NCI-H2081 treated with DMSO at 0.1 percent for 48 hours (cell line): ENCODE results near the gene FANCC.

ENCODE experiments used
- DNase-seq: peaks from one replicate; lab custom pipeline; 2025; lab: John Stamatoyannopoulos, UW

Gene FANCC, protein sequence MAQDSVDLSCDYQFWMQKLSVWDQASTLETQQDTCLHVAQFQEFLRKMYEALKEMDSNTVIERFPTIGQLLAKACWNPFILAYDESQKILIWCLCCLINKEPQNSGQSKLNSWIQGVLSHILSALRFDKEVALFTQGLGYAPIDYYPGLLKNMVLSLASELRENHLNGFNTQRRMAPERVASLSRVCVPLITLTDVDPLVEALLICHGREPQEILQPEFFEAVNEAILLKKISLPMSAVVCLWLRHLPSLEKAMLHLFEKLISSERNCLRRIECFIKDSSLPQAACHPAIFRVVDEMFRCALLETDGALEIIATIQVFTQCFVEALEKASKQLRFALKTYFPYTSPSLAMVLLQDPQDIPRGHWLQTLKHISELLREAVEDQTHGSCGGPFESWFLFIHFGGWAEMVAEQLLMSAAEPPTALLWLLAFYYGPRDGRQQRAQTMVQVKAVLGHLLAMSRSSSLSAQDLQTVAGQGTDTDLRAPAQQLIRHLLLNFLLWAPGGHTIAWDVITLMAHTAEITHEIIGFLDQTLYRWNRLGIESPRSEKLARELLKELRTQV

DNA sequence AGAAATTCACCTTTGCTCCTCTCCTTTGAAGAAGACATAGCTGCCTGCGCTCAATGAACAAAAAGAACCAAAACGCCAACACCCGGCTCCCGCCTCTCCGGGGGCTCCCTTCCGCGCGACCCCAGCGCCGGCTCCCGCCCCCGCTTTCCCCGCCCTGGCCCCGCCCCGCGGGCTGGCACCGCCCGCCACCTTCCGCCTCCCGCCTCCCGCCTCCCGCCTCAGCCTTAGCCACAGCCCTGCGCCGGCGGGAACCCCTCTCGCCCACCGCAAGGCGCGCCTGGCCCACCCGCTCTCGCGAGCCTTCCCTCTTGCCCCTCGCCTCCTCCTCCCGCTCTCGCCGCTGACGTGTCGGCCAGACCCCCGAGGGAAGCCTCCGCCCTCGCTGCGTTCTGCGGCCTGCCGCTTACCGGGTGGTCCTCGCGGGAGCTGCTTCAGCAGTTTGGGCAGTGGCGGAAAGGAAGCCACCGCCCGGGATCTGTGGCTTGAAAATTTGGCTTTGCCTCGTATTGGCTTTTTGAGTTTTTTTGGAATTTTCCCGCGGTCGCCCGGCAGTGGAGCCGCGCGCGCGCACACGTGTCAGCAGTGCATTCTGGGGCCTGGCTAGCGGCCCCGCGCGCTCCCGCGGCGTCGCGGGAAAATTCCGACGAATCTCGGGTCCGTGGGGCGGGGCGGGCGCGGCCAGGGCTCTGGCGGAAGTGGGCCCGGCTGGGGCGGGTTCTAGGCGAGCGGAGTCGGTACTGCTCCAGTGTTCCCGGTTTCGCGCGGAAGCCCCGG lies at the start of gene FANCC:
Gene FANCC (minus strand): TSS at position 591 of the 774 bp plus-strand sequence. CDS start 68,418 bp downstream, outside the sequence.
- peak; percentile 55 for DNase-seq

DNA sequence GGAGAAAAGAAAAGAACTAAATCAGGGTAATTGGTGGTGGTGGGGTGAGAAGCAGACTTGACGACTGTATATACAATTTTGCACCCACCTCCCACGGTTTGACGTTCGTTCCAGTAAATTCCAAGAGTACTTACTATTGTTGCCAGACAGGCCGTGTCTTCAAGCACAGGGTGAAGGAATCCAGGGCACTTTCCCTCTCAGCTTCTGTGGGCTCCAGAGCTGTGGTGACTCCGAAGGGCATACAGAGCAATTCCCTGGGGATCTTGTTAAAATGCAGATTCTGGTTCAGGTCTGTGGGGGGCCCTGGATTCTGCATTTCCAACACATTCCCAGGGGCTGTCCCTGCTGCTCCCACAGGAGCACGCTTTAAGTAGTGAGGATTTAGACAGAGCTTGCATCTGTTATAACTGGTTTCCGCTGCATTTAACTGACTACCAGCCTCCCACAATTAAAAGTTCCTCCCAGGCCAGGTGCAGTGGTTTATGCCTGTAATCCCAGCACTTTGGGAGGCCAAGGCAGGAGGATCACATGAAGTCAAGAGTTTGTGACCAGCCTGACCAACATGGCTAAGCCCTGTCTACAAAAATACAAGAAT lies 49.3 kb upstream of the FANCC start:
- DNase-seq: no peak

DNA sequence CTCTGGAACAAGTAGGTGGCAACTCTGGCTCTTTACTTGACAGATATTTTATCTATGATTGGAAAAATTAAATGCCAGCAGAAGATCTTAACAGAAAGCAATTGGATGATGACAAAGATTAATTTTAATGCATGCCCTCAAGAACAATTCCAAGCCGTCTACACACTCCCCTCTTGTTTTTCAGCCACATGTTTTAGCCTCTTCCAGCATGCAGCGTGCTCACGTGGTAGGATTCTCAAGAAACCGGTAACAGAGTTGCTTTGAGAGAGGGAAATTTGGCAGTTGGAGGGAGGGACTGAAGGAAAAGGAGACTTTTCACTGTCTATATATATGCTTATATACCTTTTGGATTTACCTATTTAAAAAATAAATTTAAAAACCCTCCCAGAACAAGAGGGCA lies 48.3 kb upstream of the FANCC start:
- DNase-seq: no peak

DNA sequence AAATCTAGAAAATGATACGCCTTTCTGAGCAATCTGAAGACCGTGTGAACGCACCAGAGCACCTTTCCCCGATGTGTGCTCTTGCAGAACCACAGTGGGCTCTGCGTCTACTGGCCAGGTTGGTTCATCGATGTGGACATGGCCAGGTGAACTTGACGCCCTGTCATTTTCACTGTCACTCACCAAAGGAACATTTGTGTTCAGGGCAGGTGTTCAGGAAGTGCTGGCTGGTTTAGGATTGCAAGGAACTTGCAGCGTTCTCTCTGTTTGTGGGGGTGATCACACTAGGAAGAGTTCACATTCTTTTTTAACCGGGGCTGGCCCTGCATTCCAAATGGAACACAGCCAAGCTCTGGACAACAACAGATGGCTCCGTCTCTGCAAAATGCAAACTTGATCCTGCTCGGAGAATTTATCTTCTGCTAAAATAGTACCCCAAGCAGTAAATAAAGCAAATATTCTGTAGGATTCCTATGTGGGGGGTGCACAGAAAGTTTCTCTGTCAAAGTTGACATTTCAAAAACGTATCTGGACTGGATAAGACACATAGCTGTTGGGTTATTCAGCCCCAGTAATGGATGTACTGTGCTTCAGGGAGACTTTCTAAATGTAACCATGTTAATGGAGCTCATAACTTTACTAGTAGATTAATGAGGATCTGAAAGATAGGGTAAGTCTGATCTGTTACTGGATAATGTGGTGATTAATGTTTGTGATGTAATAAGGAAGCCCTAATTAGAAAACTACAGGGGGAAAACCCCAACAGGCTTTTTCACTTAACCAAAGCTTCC lies 45.7 kb upstream of the FANCC start:
- DNase-seq: no peak

DNA sequence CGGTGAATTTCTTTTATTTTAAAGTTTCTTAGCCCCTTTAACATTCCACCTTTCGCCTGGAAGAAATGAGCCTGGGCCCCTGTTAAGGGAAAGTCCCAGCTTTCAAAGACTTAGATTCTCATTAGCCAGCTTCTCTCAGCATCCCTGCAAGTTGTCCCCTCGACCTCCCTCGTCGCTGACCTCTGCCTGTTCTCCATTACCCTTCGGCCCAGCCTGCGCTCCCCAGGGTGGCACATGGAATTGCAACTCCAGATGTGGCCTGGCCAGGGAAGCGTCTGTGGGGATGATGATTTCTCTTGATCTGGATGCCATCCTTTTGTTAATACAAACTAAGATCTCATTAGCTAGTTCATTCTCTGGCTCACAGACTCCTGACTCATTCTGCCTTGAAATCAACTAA lies 43.4 kb upstream of the FANCC start:
- no peak for DNase-seq

DNA sequence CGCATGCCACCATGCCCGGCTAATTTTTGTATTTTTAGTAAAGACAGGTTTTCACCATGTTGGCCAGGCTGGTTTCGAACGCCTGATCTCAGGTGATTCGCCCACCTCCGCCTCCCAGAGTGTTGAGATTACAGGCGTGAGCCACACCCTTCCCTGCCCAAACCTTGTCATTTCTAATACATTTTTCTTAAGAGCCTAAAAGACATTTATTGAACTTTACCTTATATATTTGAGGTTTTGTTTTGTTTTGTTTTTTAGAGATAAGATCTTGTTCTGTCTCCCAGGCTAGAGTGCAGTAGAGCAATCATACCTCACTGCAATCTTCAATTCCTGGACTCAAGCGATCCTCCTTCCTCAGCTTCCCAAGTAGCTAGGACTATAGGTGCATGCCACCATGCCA lies 39.8 kb upstream of the FANCC start:
- no peak for DNase-seq

DNA sequence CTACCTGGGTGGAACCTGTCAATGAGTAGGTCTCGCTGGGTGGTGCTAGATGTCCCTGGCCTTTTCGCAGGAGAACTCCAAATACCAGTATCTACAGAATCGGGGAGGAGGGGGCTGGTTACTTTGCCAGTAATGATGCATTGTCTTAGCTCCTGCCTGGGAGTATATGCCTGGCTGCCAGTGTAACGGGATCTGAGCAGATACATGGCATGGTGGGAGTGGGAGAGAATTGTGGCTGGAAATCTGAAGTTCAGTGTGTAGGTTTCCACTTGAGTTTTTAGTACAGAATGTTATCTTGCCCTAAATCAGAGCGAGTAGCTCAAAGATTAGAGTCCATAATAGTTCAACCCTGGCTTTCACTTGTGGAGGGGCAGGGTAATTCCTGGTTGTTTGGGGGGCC lies 38.0 kb upstream of the FANCC start:
- no peak for DNase-seq

DNA sequence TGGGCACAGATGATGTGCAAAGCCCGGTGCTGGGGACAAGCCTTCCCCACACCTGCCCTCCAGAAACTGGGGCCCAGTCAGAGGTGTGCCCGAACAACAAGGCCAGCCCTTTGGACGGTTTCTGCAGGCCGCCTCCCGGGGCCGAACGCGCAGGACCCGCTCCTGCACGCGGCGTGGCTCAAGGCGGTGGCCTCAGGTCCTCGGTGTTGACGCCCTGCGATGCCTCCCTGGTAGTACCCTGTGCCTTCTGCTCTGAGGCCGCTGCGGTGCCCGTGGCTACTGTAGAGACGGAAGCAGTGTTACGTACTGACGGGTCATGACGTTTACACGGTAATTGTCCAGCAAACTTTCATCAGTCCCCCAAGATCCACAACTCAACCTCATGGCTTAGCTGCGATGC lies 33.5 kb upstream of the FANCC start:
- no peak for DNase-seq

DNA sequence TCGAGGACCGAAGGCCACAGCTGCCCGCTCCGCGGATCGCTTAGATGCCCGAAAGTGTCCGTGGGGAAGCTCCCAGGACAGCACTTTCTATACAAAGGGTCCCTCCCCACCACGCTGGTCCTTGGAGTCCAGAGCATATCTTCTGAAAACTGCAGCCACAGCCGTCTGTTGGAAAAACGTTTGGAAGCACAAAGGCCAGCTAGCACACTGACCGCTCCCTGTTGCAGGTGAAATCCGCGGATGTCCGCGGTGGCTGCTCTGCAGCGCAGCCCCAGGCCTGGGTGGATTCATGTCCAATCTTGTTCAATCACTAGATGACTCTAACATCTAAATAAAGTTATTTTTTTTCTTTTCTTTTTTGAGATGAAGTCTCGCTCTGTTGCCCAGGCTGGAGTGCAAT lies 32.8 kb upstream of the FANCC start:
- DNase-seq: no peak

DNA sequence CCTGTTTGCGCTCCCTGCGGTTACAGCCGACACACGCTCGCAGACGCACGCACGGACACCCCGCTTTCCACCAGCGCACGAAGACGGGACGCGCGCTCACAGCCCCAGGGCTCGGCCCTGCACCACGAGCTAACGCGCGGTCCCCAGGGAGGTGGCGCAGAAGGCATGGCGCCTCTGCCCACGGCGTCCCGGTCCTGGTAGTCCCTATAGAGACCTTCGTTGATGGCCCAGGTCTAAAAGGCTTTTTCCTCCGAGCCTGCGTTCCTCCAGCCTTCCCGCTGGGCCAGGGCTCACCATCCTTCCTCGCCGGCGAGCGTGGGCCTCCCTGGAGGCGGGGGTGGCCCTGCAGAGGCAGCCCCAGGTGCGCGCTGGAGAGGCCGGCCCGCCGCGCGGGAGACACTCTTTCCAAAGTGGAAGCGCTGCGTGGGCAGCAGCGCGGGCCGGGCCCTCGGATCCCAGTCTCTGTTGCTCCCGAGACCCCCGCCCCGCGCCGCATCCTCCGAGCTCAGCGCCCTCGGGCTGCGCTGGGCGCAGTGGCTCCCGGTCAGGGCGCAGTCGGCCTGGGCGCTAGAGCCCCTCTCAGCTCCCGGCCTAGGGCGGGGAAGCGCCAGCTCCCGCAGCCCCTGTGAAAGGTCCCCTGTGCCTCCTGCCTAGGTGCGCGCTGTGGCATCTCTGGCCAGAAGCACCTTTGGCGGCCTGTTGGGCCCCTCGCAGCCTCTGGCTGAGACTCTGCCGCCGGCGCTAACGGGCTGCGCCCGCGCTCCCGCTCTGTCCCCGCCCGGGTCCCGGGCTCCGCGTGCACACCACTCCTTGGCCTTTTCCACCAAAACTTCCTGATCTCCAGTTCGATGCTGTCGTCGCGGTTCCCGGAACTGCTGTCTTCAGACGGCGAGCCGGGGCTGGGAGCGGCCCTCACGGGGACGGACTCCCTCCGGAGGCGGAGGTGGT lies 31.9 kb upstream of the FANCC start:
- no peak for DNase-seq

DNA sequence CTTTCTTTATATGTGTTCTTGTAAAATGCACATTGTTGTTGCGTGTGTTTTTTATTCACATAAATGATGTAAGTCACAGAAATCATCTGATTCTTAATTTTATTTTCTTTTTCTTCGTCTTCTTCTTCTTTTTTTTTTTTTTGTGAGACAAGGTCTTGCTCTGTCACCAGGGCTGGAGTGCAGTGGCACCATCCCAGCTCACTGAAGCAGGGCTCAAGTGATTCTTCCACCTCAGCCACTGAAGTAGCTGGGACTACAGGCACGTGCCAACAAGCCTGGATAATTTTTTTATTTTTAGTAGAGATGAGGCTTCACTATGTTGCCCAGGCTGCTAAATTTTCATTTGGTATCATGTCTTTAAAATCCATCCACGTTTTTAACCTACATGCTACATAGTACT lies 28.5 kb upstream of the FANCC start:
- no peak for DNase-seq

DNA sequence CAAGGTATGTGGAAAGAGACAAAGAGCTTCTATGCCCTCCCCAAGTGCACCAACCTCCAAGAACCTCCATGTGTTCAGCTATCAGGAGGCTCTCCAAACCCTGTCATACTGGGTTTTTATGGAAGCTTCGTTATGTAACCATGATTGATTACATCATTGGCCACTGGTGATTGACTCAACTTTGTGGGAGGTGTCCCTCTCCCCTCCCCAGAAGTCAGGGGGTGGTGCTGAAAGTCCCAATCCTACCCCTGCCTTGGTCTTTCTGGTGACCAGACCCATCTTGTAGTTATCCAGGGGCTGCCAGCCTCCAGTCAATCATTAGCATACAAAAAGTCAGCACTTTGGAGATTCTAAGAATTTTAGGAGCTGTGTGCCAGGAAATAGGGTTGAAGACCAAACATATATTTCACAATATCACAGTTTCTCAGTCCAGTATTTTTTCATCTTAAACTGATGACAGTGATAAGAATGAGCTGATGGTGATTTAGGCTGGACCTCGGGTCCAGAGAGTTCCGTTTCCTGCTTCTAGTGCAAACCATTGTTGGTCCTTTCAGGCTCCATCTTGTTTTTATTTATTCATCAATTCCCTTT lies 27.3 kb upstream of the FANCC start:
- DNase-seq: no peak

DNA sequence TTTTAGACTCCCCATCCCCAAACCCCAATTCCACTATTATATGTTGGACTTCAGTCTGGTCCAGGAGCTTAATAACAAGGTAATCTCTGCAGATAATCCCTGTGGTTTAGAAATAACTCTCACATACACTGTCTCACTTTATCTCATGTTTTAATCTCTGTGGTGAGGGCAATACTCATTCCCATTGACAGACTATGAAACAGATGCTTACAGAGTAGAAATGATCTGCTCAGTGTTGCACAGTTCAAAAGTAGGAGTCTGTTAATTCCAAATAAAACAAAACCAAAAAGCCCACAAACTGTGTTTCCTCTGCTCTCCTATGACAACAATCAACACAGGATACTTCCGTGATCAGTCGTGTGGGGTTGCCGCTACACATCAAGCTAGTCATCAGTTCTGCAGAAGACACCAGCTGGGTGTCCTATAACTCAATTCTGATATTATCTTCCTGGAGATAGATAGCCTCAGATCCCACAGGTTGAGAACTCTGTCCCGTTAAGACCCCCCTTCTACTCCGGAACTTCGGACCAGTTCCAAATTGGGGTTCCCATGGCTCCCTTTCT lies 26.3 kb upstream of the FANCC start:
- DNase-seq: no peak

DNA sequence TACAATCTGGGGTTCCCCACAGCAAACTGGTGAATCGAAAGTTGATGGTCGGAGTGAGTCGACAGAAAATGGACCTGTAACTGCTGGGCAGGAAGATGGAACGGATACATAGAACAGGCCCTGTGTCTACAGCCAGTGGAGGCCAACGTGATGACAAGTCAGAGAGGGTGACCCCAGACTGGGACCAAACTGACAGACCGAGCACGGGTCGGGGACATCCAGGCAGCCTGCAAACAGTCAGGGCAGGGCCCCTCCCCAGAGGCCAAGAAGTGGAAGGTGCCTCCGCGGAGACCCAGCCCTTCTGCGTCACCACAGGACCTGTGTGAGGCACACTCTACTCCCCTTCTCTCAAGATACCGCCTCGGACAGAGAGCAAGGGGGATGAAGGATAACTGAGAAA lies 25.1 kb upstream of the FANCC start:
- no peak for DNase-seq

DNA sequence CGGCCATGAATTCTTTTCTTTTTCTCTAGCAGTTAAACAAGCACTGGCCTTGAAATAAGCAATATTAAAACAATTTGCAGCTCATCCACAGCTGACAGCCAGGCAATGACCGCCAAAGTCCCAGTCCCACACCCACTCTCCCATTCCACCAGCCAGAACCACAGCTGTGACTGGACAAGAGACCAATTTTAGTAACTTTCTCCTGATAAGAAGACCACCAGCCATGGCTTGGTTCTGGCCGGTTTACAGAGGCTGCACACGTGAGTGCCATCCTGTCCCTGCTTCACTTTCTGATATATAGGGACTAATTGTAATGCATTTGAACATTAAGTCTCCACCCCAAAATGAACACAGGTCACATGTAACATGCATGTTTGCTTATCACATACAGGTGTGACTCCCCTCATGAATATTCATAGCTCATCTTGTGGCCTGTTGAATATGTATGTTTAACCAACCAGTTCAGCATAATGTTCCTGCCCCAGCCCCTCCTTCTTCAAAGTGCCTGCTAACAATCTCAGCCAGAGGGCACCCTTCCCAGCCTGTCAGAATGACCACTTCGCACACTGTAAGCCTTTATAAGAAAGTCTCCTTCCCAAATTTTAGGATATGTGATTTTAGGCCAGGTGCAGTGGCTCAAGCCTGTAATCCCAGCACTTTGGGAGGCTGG lies 23.9 kb upstream of the FANCC start:
- DNase-seq: no peak

DNA sequence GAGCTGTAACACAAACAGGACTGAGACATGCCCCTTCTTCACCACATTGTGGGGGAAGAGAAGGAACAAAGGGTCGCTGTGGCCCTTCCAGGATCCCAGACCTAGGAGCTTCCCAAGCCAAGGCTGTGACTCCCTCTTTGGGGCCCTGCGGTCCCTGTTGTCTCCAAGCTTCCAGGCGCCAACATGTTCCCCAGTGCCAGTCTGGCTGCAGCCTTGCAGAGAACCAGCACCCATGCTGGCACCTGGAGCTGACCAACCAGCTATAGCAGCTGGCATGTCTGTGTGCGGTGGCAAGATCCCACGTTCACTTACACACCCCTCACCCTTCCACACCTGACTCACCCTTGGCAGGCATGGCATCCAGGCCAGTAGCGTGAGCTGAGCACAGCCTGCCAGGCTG lies 20.7 kb upstream of the FANCC start:
- no peak for DNase-seq

DNA sequence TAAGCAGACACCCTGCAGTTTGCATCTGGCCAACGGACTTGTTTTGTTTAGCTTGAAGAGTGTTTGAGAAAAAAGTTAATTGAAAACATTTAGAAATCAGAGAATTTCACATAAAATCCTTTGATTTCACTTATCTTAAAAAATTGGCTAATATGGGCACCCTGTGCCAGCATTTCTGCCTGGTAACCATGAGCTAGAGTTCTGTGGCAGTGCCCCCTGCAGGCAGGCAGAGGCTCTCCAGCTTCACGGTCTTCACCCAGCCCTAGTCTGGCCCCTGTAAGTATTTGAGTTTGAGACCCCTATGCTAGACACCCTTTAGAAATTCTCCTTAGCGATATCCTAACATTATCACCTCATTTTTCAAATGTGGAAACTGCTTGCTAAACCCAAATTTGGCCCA lies 18.8 kb upstream of the FANCC start:
- no peak for DNase-seq

DNA sequence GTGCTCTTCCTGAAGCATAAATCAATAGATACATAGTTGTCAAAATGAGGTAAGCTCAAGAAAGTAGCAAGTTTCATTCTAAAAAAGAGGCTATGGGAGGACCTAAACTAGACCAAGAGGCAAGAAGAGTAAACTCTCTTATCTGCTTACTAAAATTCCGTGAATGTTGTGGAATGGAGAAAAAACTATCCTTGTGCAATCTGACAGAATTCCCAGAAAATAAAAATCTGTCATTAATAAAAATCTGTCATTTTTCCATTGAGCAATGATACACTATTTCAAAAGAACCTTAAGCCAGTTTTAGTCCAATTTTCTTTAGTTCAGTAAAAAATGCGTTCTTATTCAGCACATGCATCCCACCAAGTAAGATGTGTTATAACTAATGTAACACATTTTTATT lies 15.9 kb upstream of the FANCC start:
- no peak for DNase-seq

DNA sequence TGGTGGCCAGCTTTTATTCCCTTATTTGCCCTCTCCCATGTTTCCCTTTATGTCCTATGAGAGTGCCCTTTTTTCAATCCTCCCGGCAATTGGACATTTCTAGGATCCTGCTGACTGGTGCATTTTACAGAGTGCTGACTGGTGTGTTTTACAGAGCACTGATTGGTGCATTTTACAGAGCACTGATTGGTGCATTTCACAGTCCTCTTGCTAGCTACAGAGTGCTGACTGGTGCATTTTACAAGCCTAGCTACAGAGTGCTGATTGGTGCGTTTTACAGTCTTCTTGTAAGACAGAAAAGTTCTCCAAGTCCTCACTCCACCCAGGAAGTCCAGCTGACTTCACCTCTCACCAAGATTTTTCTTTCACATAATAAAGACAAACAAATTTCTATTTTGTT lies 15.4 kb upstream of the FANCC start:
- no peak for DNase-seq
